ENCODE results near the gene PGAP6. TPM values are rescaled to one million over a fixed set of nuclear protein-coding genes. Genes with fewer than 3 reads are reported as not detected.

The PGAP6 gene
- 10 to 100 TPM; 38.7 to 55.4 TPM for total RNA-seq

- Histone ChIP-seq H3K9me3 (no peaks in the 10 kb centered on the region), H3K27ac (peak within 1 kb of the TSS; percentile 22 to 52), H3K4me1 (ENCODE audit: control insufficient read depth in 1 of 2, low read depth in 2 of 2) (peaks cover 9 to 31% of the 10 kb centered on the region in 2 donors), H3K4me3 (peak within 1 kb of the TSS; percentile 93), H3K27me3 (replicated peaks; ENCODE audit: insufficient read depth) (no peaks in the 10 kb centered on the region), H3K36me3 (peaks cover 4% of the 10 kb centered on the region)
- ATAC-seq (ENCODE audit: insufficient number of reproducible peaks, low FRiP score, low read depth) (peak; percentile 45), DNase-seq (ENCODE audit: low spot score) (no peak)
- TF ChIP-seq CTCF (IDR thresholded peaks at IDR 0.05), result no peak
Observed at GRCh38 chr16:381789-382717, at the start of gene PGAP6. Gene PGAP6 (minus strand): TSS chr16:381978. CDS start chr16:381821, 157 bp downstream.

DNA sequence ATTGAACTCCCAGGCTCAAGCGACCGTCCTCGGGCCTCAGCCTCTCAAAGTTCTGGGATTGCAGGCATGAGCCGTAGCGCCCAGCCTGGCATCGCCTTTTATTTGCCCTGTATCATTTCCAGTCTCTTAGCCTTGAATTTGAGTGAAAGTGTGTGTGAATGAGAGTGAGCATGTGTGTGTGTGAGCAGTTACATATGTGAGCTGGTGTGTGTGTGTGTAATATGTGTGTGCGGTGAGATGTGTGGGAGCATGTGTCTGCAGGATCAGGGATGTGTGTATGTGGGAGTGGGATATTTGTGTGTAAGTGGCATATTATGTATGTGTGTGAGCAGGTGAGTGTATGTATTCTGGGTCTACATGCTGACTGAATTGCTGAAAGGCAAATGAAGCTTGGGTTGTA lies 49.1 kb upstream of the PGAP6 start:
- Histone ChIP-seq H3K27ac (no peak overlapping the region), H3K36me3 (no peaks in the 10 kb centered on the region), H3K4me1 (ENCODE audit: control insufficient read depth in 1 of 2, low read depth in 2 of 2) (peaks cover 10 to 26% of the 10 kb centered on the region in 2 donors), H3K4me3 (no peak overlapping the region), H3K27me3 (replicated peaks; ENCODE audit: insufficient read depth) (no peaks in the 10 kb centered on the region), H3K9me3 (no peaks in the 10 kb centered on the region)
- ATAC-seq (ENCODE audit: insufficient number of reproducible peaks, low FRiP score, low read depth), result no peak
- no peak for TF ChIP-seq CTCF (IDR thresholded peaks at IDR 0.05)
- no peak for DNase-seq (ENCODE audit: low spot score)

DNA sequence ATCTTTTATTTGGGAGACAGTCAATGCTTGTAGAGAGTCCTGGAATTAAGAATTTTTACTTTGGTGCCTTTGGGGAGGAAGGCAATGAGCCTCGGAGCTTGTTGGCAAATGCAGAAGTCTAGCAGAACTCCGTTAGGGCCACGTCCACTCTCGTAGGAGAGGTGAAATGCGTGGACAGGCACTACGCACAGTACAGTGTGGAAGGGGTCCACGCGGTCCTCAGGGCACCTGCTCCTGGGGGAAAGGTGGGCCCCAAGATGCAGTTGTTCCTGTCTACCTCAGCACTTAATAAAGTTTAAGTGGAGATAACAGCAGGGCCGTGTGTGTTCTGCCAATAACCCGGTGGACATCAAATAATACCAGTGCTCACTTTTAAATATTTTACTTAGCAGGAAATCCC lies 45.5 kb upstream of the PGAP6 start:
- no peak for TF ChIP-seq CTCF (IDR thresholded peaks at IDR 0.05)
- DNase-seq (ENCODE audit: low spot score) (no peak), ATAC-seq (ENCODE audit: insufficient number of reproducible peaks, low FRiP score, low read depth) (no peak)
- peaks cover 14 to 43% of the 10 kb centered on the region in 2 donors for H3K4me1 ChIP-seq (ENCODE audit: control insufficient read depth in 1 of 2, low read depth in 2 of 2)
- H3K4me3 ChIP-seq, result peak overlapping the region; percentile 86
- no peaks in the 10 kb centered on the region for H3K36me3 ChIP-seq
- no peaks in the 10 kb centered on the region for H3K27me3 ChIP-seq (replicated peaks; ENCODE audit: insufficient read depth)
- H3K9me3 ChIP-seq, result no peaks in the 10 kb centered on the region
- H3K27ac ChIP-seq, result no peak overlapping the region

- Histone ChIP-seq H3K27me3 (replicated peaks; ENCODE audit: insufficient read depth) (no peaks in the 10 kb centered on the region), H3K4me3 (peak overlapping the region; percentile 86), H3K9me3 (no peaks in the 10 kb centered on the region), H3K4me1 (ENCODE audit: control insufficient read depth in 1 of 2, low read depth in 2 of 2) (peaks cover 14 to 43% of the 10 kb centered on the region in 2 donors), H3K36me3 (no peaks in the 10 kb centered on the region), H3K27ac (no peak overlapping the region)
- ATAC-seq (ENCODE audit: insufficient number of reproducible peaks, low FRiP score, low read depth) (no peak), DNase-seq (ENCODE audit: low spot score) (no peak)
- TF ChIP-seq CTCF (IDR thresholded peaks at IDR 0.05), result no peak
Observed at GRCh38 chr16:426906-427249, 45.1 kb upstream of the PGAP6 start.

GRCh38 chr16:426115-426905 lies 44.5 kb upstream of the PGAP6 start:
- no peak for TF ChIP-seq CTCF (IDR thresholded peaks at IDR 0.05)
- Histone ChIP-seq H3K4me3 (peak overlapping the region; percentile 86), H3K27me3 (replicated peaks; ENCODE audit: insufficient read depth) (no peaks in the 10 kb centered on the region), H3K36me3 (no peaks in the 10 kb centered on the region), H3K27ac (no peak overlapping the region), H3K4me1 (ENCODE audit: control insufficient read depth in 1 of 2, low read depth in 2 of 2) (peaks cover 14 to 43% of the 10 kb centered on the region in 2 donors), H3K9me3 (no peaks in the 10 kb centered on the region)
- ATAC-seq (ENCODE audit: insufficient number of reproducible peaks, low FRiP score, low read depth) (no peak), DNase-seq (ENCODE audit: low spot score) (no peak)

Measured in thoracic aorta (tissue), 2 donors.